CD4-positive, CD25-positive, alpha-beta regulatory T cell (primary cell): ENCODE measurements around the gene ZNF488. TPM values are rescaled to one million over a fixed set of nuclear protein-coding genes. Genes with fewer than 3 reads are reported as not detected.

Source experiments
- ATAC-seq, 2 donors: fragments of 150-1000 bp; cut with Tn5 transposase; one replicate each; pipeline ENCODE4 v1.10.0; 2021; ENCODE audit warnings: low read depth in 2 of 2, moderate number of reproducible peaks in 2 of 2, moderate library complexity in 1 of 2
- DNase-seq, 3 donors: peaks; one replicate each; pipeline versions ENCODE4 v3.0.0 to v3.0.0-alpha.2; 2012 to 2022; ENCODE audit warnings: mixed read lengths in 1 of 3
- H3K27ac ChIP-seq: one replicate; pipeline ENCODE4 v1.7.0; 2013; ENCODE audit warnings: mild to moderate bottlenecking, low read length; ENCODE audit not compliant: insufficient read depth, poor library complexity, severe bottlenecking
- H3K27me3 ChIP-seq: one replicate; pipeline ENCODE4 v1.7.0; 2013; ENCODE audit warnings: low read length; ENCODE audit not compliant: control insufficient read depth, insufficient read depth
- H3K36me3 ChIP-seq: one replicate; pipeline ENCODE4 v1.7.0; 2013; ENCODE audit warnings: mild to moderate bottlenecking, low read length, moderate library complexity; ENCODE audit not compliant: control insufficient read depth, insufficient read depth
- H3K4me1 ChIP-seq: 2 replicates; pipeline ENCODE4 v1.7.0; 2013; ENCODE audit warnings: mild to moderate bottlenecking, low read length; ENCODE audit not compliant: insufficient read depth, control insufficient read depth, poor library complexity, severe bottlenecking
- H3K4me3 ChIP-seq: one replicate; pipeline ENCODE4 v1.7.0; 2013; ENCODE audit warnings: low read depth, mild to moderate bottlenecking, low read length, moderate library complexity
- H3K9me3 ChIP-seq, 2 experiments: 1 replicate in 1 of 2; 2 replicates in 1 of 2; pipeline ENCODE4 v1.7.0; 2013; ENCODE audit warnings: low read length in 2 of 2, mild to moderate bottlenecking in 1 of 2, moderate library complexity in 1 of 2; ENCODE audit not compliant: control insufficient read depth in 2 of 2
- H3K27ac Mint-ChIP-seq, 3 donors: one replicate each; pipeline ENCODE4 v1.8.0; 2020 to 2022; ENCODE audit warnings: mild to moderate bottlenecking in 3 of 3, mixed read lengths in 3 of 3, moderate library complexity in 2 of 3
- H3K27me3 Mint-ChIP-seq: one replicate; pipeline ENCODE4 v1.8.0; 2022; ENCODE audit warnings: mild to moderate bottlenecking, mixed read lengths
- H3K36me3 Mint-ChIP-seq: one replicate; pipeline ENCODE4 v1.8.0; 2020; ENCODE audit warnings: mixed read lengths
- H3K4me1 Mint-ChIP-seq, 4 donors: one replicate each; pipeline ENCODE4 v1.8.0; 2020 to 2022; ENCODE audit warnings: mixed read lengths in 4 of 4, mild to moderate bottlenecking in 1 of 4
- H3K4me3 Mint-ChIP-seq, 4 donors: one replicate each; pipeline ENCODE4 v1.8.0; 2020 to 2022; ENCODE audit warnings: mild to moderate bottlenecking in 4 of 4, mixed read lengths in 4 of 4, moderate library complexity in 3 of 4
- H3K9me3 Mint-ChIP-seq, 7 donors: one replicate each; pipeline ENCODE4 v1.8.0; 2020 to 2022; ENCODE audit warnings: mixed read lengths in 7 of 7, mild to moderate bottlenecking in 3 of 7, moderate library complexity in 2 of 7
- polyA plus RNA-seq, 4 donors: library from polyadenylated mRNA; unstranded; fragments of 300-500 nt; fragmentation: Illumina TruSeq; gene quantifications; one replicate each; pipeline ENCODE4 v1.2.3, GENCODE V29; 2021
- total RNA-seq: library from RNA; stranded (reverse); gene quantifications from one replicate; pipeline ENCODE4 v1.2.3, GENCODE V29; 2022

ZNF488 gene
- total and polyA plus RNA-seq, 5 donors from 2014 or later = not detected

DNA sequence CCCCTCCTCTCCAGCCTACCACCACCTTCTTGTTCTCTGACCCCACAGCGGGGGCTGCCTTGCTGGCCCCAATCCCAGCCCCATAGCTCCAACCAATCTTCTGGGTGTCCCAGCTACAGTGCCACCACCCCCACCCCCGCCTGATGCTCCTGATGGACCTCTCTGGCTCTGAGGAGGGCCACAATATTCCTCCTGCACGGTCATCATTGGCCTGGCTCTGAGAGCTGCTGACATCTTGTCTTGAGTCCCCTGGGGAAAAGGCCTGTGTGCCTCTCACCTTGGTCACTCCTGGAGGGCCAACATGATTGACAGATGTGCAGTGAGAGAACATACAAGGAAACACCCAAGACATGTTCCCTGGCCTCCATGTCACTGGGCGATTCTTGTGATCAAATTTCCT, 54.2 kb downstream of the ZNF488 start:
- Histone ChIP-seq H3K36me3 (no peaks in the 10 kb centered on the region), H3K27ac (no peak overlapping the region), H3K4me3 (no peak overlapping the region), H3K27me3 (no peaks in the 10 kb centered on the region), H3K4me1 (no peaks in the 10 kb centered on the region), H3K9me3 (no peaks in the 10 kb centered on the region)
- Mint-ChIP-seq H3K27ac (no peak overlapping the region), H3K36me3 (no peaks in the 10 kb centered on the region), H3K4me3 (no peak overlapping the region), H3K27me3 (no peaks in the 10 kb centered on the region), H3K4me1 (no peaks in the 10 kb centered on the region), H3K9me3 (peaks cover 0 to 2% (median 0%) of the 10 kb centered on the region in 7 donors)
- ATAC-seq (no peak), DNase-seq (no peak)

DNA sequence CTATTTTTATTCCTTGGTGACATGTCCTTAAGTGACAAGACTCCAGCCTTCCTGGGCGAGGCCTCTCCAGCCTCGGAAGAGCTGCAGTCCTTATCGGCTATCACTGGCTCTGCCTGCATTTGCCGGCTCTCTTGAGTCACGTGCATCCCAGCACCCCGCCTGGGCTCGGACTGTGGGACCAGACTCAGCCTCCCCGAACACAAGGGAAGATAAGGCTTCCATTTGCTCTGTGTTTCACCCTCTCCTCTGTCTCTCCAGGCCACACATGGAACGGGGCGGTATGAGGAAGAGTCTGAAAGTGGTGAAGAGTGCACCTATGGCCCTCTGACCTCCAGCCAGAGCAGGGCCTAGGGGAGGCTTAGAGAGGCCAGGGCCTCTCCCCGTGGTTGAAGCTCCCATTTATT, 57.2 kb downstream of the ZNF488 start:
- Mint-ChIP-seq H3K4me1 (no peaks in the 10 kb centered on the region), H3K27me3 (peaks cover 4% of the 10 kb centered on the region), H3K9me3 (peaks cover 0 to 2% (median 0%) of the 10 kb centered on the region in 7 donors), H3K27ac (no peak overlapping the region), H3K36me3 (no peaks in the 10 kb centered on the region), H3K4me3 (no peak overlapping the region)
- no peak for DNase-seq
- Histone ChIP-seq H3K9me3 (no peaks in the 10 kb centered on the region), H3K36me3 (no peaks in the 10 kb centered on the region), H3K27me3 (no peaks in the 10 kb centered on the region), H3K4me3 (no peak overlapping the region), H3K27ac (no peak overlapping the region), H3K4me1 (no peaks in the 10 kb centered on the region)
- ATAC-seq = no peak

DNA sequence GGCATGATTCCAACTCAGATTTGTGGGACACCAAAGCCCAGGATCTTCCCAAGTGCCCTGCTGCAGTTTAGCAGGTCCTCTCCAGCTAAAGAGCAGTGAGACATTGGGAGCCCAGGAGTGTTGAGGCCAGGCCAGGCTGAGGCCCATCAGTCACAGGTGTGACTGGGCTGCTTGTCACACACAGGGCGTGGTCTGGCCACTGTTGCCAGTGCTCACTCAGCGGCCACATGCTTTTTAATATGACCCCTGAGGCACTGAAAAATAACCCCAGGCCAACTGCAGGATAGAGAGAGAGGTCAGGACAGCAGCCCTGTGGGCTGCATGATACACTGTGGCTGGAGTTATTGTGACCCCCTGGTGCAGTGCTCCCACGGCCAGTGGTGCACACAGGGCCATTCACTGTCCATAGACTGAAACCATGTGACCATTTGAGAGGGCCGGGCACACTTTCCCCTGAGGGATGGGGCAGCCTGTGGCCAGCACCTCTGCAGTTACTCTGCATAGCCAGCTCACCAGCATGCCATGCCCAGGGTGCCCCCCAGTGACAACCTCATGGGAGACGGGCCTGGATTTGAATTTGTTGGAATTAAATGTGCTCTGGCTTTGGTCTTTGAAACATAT, 57.7 kb downstream of the ZNF488 start:
- Mint-ChIP-seq H3K27me3 (peaks cover 4% of the 10 kb centered on the region), H3K36me3 (no peaks in the 10 kb centered on the region), H3K4me1 (no peaks in the 10 kb centered on the region), H3K4me3 (no peak overlapping the region), H3K27ac (no peak overlapping the region), H3K9me3 (peaks cover 0 to 2% (median 0%) of the 10 kb centered on the region in 7 donors)
- Histone ChIP-seq H3K4me3 (no peak overlapping the region), H3K4me1 (no peaks in the 10 kb centered on the region), H3K27me3 (no peaks in the 10 kb centered on the region), H3K27ac (no peak overlapping the region), H3K9me3 (no peaks in the 10 kb centered on the region), H3K36me3 (no peaks in the 10 kb centered on the region)
- DNase-seq (no peak), ATAC-seq (no peak)

DNA sequence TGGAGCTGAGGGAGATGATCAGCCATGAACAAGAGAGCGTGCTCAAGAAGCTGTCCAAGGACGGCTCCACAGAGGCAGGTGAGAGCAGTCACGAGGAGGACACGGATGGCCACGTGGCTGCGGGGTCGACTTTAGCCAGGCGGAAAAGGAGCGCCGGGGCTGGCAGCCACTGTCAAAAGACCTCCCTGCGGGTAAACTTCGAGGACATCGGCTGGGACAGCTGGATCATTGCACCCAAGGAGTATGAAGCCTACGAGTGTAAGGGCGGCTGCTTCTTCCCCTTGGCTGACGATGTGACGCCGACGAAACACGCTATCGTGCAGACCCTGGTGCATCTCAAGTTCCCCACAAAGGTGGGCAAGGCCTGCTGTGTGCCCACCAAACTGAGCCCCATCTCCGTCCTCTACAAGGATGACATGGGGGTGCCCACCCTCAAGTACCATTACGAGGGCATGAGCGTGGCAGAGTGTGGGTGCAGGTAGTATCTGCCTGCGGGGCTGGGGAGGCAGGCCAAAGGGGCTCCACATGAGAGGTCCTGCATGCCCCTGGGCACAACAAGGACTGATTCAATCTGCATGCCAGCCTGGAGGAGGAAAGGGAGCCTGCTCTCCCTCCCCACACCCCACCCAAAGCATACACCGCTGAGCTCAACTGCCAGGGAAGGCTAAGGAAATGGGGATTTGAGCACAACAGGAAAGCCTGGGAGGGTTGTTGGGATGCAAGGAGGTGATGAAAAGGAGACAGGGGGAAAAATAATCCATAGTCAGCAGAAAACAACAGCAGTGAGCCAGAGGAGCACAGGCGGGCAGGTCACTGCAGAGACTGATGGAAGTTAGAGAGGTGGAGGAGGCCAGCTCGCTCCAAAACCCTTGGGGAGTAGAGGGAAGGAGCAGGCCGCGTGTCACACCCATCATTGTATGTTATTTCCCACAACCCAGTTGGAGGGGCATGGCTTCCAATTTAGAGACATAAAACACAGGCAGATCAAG, 58.5 kb downstream of the ZNF488 start:
- peak overlapping the region in 1 of 4 donors; percentile 33 for H3K4me3 Mint-ChIP-seq
- ATAC-seq = no peak
- H3K9me3 Mint-ChIP-seq = peaks cover 0 to 2% (median 0%) of the 10 kb centered on the region in 7 donors
- no peak overlapping the region for H3K27ac ChIP-seq
- no peaks in the 10 kb centered on the region for H3K9me3 ChIP-seq
- no peak for DNase-seq
- no peaks in the 10 kb centered on the region for H3K36me3 Mint-ChIP-seq
- H3K27me3 Mint-ChIP-seq = peaks cover 4% of the 10 kb centered on the region
- H3K4me1 Mint-ChIP-seq = no peaks in the 10 kb centered on the region
- H3K4me1 ChIP-seq = no peaks in the 10 kb centered on the region
- no peak overlapping the region for H3K4me3 ChIP-seq
- no peaks in the 10 kb centered on the region for H3K36me3 ChIP-seq
- no peak overlapping the region for H3K27ac Mint-ChIP-seq
- H3K27me3 ChIP-seq = no peaks in the 10 kb centered on the region

DNA sequence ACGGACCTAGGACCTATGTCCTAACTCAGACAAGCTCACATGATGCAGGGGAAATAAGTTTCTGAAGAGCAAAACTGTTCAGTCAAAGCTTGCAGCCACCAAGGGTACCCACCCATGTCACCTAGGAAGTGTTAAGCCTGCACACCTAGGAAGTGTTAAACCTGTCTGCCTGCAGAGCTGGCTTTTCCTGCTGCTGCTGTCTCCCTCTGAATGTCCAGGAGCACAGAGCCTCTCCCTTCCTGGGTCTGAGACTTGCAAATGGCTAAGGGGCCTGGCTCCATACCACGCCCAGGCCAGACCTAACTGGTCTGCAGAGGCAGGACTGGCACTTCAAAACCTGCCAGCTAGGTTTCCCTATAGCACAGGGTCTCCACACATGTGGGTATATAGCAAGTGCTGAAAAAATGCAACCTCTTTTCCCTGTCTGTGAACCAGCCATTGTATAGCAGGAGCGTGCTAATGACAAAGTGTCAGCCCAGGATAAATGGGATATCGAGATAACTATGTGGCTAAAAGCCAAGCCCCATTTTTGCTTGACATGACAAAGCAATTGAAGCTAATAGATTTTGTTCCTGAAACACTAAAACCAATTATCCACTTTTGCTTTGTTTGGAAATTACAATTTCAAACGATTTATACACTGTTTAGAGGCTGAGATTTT, 60.3 kb downstream of the ZNF488 start:
- Histone ChIP-seq H3K36me3 (no peaks in the 10 kb centered on the region), H3K27me3 (no peaks in the 10 kb centered on the region), H3K4me3 (no peak overlapping the region), H3K4me1 (no peaks in the 10 kb centered on the region), H3K27ac (no peak overlapping the region), H3K9me3 (no peaks in the 10 kb centered on the region)
- Mint-ChIP-seq H3K27ac (no peak overlapping the region), H3K9me3 (no peaks in the 10 kb centered on the region), H3K36me3 (no peaks in the 10 kb centered on the region), H3K27me3 (peaks cover 4% of the 10 kb centered on the region), H3K4me1 (no peaks in the 10 kb centered on the region), H3K4me3 (no peak overlapping the region)
- DNase-seq (no peak), ATAC-seq (no peak)

DNA sequence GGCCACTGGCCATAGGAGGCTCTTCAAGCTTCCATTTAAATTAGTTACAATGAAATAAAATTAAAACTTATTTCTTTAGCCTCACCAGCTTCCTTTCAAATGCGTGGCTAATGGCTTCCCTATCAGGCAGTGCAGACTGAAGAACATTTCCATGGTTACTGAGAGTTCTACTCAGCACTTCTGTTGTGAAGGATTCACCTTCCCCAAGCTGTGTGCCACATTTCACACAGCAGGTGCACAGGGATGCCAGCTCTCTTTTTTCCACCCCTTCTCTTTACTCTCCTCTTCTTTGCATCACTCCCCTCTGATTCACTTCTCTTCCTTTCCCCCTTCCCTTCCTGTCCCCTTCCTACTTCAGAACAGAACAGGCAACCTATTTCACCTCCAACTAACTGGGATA, 61.0 kb downstream of the ZNF488 start:
- H3K36me3 ChIP-seq = no peaks in the 10 kb centered on the region
- H3K4me3 Mint-ChIP-seq = no peak overlapping the region
- H3K27ac ChIP-seq = no peak overlapping the region
- H3K4me1 ChIP-seq = no peaks in the 10 kb centered on the region
- no peak for ATAC-seq
- no peak for DNase-seq
- no peak overlapping the region for H3K4me3 ChIP-seq
- no peaks in the 10 kb centered on the region for H3K36me3 Mint-ChIP-seq
- no peaks in the 10 kb centered on the region for H3K4me1 Mint-ChIP-seq
- H3K9me3 ChIP-seq = no peaks in the 10 kb centered on the region
- no peaks in the 10 kb centered on the region for H3K27me3 ChIP-seq
- no peak overlapping the region for H3K27ac Mint-ChIP-seq
- peaks cover 4% of the 10 kb centered on the region for H3K27me3 Mint-ChIP-seq
- H3K9me3 Mint-ChIP-seq = no peaks in the 10 kb centered on the region

DNA sequence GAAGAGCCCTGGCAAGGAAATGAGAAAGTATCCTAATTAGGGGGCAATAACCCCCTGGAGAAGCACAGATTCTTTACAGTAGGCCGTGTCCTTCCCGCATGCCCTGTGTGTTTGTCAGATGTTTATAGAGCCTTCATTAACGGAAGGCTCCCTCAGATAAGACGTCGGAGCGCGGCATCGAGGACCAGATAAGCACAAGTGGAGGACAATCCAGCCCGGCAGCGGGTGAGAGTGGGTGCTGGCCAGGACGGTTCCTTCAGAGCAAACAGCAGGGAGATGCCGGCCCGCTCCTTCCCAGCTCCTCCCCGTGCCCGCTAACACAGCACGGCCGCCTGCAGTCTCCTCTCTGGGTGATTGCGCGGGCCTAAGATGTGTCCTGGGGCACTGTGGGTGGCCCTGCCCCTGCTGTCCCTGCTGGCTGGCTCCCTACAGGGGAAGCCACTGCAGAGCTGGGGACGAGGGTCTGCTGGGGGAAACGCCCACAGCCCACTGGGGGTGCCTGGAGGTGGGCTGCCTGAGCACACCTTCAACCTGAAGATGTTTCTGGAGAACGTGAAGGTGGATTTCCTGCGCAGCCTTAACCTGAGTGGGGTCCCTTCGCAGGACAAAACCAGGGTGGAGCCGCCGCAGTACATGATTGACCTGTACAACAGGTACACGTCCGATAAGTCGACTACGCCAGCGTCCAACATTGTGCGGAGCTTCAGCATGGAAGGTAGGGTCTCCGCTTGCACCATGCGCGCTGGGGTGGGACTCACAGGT, 61.6 kb downstream of the ZNF488 start, which contains the start of gene GDF2:
Gene GDF2 (plus strand): TSS at position 155 of the 762 bp plus-strand sequence. CDS start 215 bp downstream, at position 370.
- H3K36me3 ChIP-seq = no peaks in the 10 kb centered on the region
- H3K27ac ChIP-seq = no peak within 1 kb of the TSS
- H3K4me1 Mint-ChIP-seq = no peaks in the 10 kb centered on the region
- no peak within 1 kb of the TSS for H3K4me3 ChIP-seq
- H3K9me3 ChIP-seq = no peaks in the 10 kb centered on the region
- DNase-seq (no peak), ATAC-seq (no peak)
- H3K27me3 Mint-ChIP-seq = peaks cover 4% of the 10 kb centered on the region
- no peaks in the 10 kb centered on the region for H3K36me3 Mint-ChIP-seq
- H3K27me3 ChIP-seq = no peaks in the 10 kb centered on the region
- no peak within 1 kb of the TSS for H3K27ac Mint-ChIP-seq
- H3K9me3 Mint-ChIP-seq = no peaks in the 10 kb centered on the region
- H3K4me1 ChIP-seq = no peaks in the 10 kb centered on the region
- H3K4me3 Mint-ChIP-seq = no peak within 1 kb of the TSS
